K562 treated with DMSO at 1 percent for 24 hours (cell line): ENCODE results near the gene HOXB8. TPM values are rescaled to one million over a fixed set of nuclear protein-coding genes. Genes with fewer than 3 reads are reported as not detected.

Experiments used
- total RNA-seq: library from RNA; unstranded; fragments of 300-600 nt; gene quantifications from 2 replicates; pipeline ENCODE4 v1.2.3, GENCODE V29; 2022; ENCODE audit warnings: low read depth; ENCODE audit not compliant: insufficient read depth

Gene HOXB8
- total RNA-seq: 30.1 and 31.2 TPM in 2 replicates

GRCh38 chr17:48615047-48615962, at the start of gene HOXB8:
TSS of gene HOXB8 (minus strand) at chr17:48615292. CDS start at chr17:48614704, 588 bp downstream.

GRCh38 chr17:48626245-48627117, 11.4 kb upstream of the HOXB8 start, which contains the start of gene HOXB9:
TSS of gene HOXB9 (minus strand) at chr17:48626358. CDS start at chr17:48626269, 89 bp downstream.

GRCh38 chr17:48610282-48611211, 4.5 kb downstream of the HOXB8 start, which contains the start of gene HOXB7:
TSS of gene HOXB7 (minus strand) at chr17:48611017. CDS start at chr17:48610918, 99 bp downstream.

GRCh38 chr17:48604770-48605329, 10.2 kb downstream of the HOXB8 start, which contains the start of gene HOXB6:
TSS of gene HOXB6 (minus strand) at chr17:48604986. CDS start at chr17:48598150, 6,836 bp downstream.

GRCh38 chr17:48593126-48593829, 21.8 kb downstream of the HOXB8 start, which contains the start of gene HOXB5:
TSS of gene HOXB5 (minus strand) at chr17:48593779. CDS start at chr17:48593682, 97 bp downstream.

GRCh38 chr17:48589831-48590606, 25.1 kb downstream of the HOXB8 start, which contains the start of gene HOXB3:
TSS of gene HOXB3 (minus strand) at chr17:48590241. CDS start at chr17:48552474, 37,767 bp downstream.

GRCh38 chr17:48577946-48578615, 37.0 kb downstream of the HOXB8 start, which contains the start of gene HOXB4:
TSS of gene HOXB4 (minus strand) at chr17:48578350. CDS start at chr17:48578319, 31 bp downstream.

Other genes with a start within 250 kb of the HOXB8 start
- gene SKAP1, start 185.1 kb downstream of the HOXB8 start, total RNA-seq: not detected in 2 replicates
- gene HOXB1, start 84.3 kb downstream of the HOXB8 start, total RNA-seq: not detected in 2 replicates
- gene HOXB2, start 70.2 kb downstream of the HOXB8 start, total RNA-seq: 133 and 146 TPM in 2 replicates
- 19.7 and 22.3 TPM in 2 replicates for gene HOXB4, start 36.9 kb downstream of the HOXB8 start, total RNA-seq
- 26.9 and 34.9 TPM in 2 replicates for gene HOXB3, start 25.1 kb downstream of the HOXB8 start, total RNA-seq
- gene HOXB5, start 21.5 kb downstream of the HOXB8 start, total RNA-seq: 4.6 and 5.3 TPM in 2 replicates
- 11.9 and 12.4 TPM in 2 replicates for gene HOXB6, start 10.3 kb downstream of the HOXB8 start, total RNA-seq
- 20.8 and 23.2 TPM in 2 replicates for gene HOXB7, start 4.3 kb downstream of the HOXB8 start, total RNA-seq
- 149 and 161 TPM in 2 replicates for gene HOXB9, start 11.1 kb upstream of the HOXB8 start, total RNA-seq
- gene PRAC1, start 107.2 kb upstream of the HOXB8 start, total RNA-seq: not detected in 2 replicates
- gene PRAC2, start 107.9 kb upstream of the HOXB8 start, total RNA-seq: not detected in 2 replicates
- 0.12 TPM in 1 of 2 replicates, not detected in the other for gene HOXB13, start 113.5 kb upstream of the HOXB8 start, total RNA-seq
- gene TTLL6, start 201.9 kb upstream of the HOXB8 start, total RNA-seq: not detected in 2 replicates
- gene CALCOCO2, start 215.7 kb upstream of the HOXB8 start, total RNA-seq: 57.5 and 58.3 TPM in 2 replicates